Prostate gland (tissue), 2 donors: Measurements from ENCODE around the gene MRPL53.
"Not testable (repeated sequence)": the region's sequence is repeated elsewhere in the genome, so short reads cannot be mapped to it uniquely, and the experiment has no call there.

ENCODE experiments used
- POLR2A ChIP-seq: fragments of 450-650 bp; IDR thresholded peaks from one replicate; pipeline ENCODE4 v1.6.1; 2016; ENCODE audit warnings: antibody characterized with exemption, mild to moderate bottlenecking
- TF ChIP-seq, protein P1 (sequence below), 4 experiments: fragments of 200-600 bp in 2 of 4; fragments of 450-650 bp in 2 of 4; sonication (generic) in 2 of 4; IDR thresholded peaks; 1 replicate in 3 of 4; 2 replicates in 1 of 4; pipeline ENCODE4 v1.5.1; 2016 to 2019; ENCODE audit warnings: antibody characterized with exemption in 4 of 4, mild to moderate bottlenecking in 2 of 4, moderate library complexity in 2 of 4

DNA sequence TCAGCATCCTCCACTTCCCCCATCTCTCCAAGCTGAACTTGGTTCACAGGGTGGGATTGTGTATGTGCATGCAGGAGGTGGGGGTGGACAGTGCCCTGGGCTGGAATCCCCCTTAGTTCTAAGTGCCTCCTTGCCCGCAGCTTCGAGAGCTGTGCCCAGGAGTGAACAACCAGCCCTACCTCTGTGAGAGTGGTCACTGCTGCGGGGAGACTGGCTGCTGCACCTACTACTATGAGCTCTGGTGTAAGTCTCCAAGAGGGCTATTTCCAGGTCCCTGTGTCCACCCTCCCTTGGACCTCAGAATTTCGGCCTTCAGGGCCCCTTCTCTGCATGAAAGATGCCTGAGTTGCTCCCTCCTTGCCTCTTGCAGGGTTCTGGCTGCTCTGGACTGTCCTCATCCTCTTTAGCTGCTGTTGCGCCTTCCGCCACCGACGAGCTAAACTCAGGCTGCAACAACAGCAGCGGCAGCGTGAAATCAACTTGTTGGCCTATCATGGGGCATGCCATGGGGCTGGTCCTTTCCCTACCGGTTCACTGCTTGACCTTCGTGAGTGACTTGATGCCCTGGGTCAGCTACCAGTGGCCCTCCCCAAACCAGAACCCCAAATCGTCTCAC is 12.9 kb downstream of the MRPL53 start:
- TF ChIP-seq, protein P1, sequence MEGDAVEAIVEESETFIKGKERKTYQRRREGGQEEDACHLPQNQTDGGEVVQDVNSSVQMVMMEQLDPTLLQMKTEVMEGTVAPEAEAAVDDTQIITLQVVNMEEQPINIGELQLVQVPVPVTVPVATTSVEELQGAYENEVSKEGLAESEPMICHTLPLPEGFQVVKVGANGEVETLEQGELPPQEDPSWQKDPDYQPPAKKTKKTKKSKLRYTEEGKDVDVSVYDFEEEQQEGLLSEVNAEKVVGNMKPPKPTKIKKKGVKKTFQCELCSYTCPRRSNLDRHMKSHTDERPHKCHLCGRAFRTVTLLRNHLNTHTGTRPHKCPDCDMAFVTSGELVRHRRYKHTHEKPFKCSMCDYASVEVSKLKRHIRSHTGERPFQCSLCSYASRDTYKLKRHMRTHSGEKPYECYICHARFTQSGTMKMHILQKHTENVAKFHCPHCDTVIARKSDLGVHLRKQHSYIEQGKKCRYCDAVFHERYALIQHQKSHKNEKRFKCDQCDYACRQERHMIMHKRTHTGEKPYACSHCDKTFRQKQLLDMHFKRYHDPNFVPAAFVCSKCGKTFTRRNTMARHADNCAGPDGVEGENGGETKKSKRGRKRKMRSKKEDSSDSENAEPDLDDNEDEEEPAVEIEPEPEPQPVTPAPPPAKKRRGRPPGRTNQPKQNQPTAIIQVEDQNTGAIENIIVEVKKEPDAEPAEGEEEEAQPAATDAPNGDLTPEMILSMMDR (IDR thresholded peaks at IDR 0.05) = not testable (repeated sequence)
- not testable (repeated sequence) for TF ChIP-seq POLR2A
